Hepatocyte (in vitro differentiated cells): Measurements from ENCODE around the gene STK17A.

Experiments
- CTCF ChIP-seq: fragments of 200-600 bp; sonication (generic); IDR thresholded peaks from 2 replicates; pipeline ENCODE4 v1.5.1; 2016; ENCODE audit warnings: antibody characterized with exemption, mild to moderate bottlenecking; ENCODE audit not compliant: poor library complexity
- EZH2phosphoT487 ChIP-seq: fragments of 200-600 bp; sonication (generic); IDR thresholded peaks from one replicate; pipeline ENCODE4 v1.6.1; 2018; ENCODE audit warnings: antibody characterized with exemption, mild to moderate bottlenecking, low read depth, moderate library complexity; ENCODE audit not compliant: unreplicated experiment, severe bottlenecking

GRCh38 chr7:43626695-43627094, 43.8 kb downstream of the STK17A start:
- TF ChIP-seq CTCF = no peak
- TF ChIP-seq EZH2phosphoT487 = no peak
